ENCODE measurements around the gene PLIN4.

Gene PLIN4

DNA sequence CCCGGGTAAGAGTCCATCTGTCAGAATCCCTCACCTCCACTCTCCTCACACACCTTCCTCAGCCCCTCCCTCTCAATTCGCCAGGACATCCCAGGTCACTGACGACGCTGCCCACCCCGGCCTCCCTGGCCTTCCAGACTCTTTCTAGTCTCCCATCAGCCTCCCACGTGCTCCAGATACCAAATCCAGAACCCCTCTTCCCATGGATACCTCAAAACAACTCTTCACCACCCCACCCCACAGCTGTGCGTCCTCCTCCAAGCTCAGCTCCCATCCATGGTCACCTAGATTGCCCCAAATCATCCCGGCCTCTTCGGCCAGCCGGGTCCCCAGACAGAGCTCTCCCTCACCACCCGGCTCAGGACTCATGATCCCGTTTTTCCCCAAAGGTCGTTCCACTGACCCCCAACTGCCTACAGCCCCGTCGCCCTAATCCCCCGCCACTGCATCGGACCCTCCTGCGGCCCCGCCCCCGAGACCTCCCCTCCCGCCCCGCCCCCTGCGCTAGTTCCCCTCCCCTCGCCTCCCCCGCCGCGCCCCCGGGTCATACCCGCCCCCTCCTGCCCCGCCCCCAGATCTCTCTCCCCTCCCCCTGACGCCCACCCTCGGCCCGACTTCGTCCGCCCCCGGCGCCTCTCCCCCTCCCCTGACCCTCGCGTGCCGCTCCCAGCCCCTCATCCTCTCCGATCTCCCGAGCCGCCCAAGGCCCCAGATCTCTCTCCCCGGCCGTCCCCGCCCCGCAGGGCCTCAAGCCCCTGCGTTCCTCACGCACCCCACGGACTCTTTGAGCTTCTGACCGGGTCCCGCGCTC lies 61.2 kb downstream of the PLIN4 start:
- TF ChIP-seq, protein P1, sequence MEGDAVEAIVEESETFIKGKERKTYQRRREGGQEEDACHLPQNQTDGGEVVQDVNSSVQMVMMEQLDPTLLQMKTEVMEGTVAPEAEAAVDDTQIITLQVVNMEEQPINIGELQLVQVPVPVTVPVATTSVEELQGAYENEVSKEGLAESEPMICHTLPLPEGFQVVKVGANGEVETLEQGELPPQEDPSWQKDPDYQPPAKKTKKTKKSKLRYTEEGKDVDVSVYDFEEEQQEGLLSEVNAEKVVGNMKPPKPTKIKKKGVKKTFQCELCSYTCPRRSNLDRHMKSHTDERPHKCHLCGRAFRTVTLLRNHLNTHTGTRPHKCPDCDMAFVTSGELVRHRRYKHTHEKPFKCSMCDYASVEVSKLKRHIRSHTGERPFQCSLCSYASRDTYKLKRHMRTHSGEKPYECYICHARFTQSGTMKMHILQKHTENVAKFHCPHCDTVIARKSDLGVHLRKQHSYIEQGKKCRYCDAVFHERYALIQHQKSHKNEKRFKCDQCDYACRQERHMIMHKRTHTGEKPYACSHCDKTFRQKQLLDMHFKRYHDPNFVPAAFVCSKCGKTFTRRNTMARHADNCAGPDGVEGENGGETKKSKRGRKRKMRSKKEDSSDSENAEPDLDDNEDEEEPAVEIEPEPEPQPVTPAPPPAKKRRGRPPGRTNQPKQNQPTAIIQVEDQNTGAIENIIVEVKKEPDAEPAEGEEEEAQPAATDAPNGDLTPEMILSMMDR (IDR thresholded peaks at IDR 0.05; ENCODE audit: extremely low read depth, insufficient read depth, missing control alignments): no peak
- peak; percentile 88 for DNase-seq (ENCODE audit: low spot score)
- in situ Hi-C loops (cut with MboI; ENCODE audit: low pct_unique_long_range_greater_than_20kb, low sequenced_read_pairs, unreplicated experiment): no loop called here

DNA sequence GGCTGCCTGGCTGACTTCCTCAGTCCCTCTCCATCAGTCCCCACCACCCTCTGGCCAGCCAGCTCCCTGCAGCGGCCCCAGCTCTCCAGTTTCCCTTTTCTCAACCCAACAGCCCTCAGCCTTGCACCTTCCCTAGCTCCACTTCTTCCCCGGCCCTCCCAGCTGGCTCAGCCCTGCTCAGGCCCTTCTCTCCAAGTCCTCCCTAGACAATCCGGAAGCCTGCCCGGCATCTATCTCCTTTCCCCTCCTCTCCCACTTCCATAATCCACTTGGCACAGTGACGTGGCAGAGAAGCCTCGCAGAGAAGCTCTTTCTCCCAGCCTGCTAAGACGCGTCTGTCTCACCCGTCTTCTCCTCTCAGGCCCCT lies 61.8 kb downstream of the PLIN4 start:
- DNase-seq (ENCODE audit: low spot score): no peak
- in situ Hi-C loops (cut with MboI; ENCODE audit: low pct_unique_long_range_greater_than_20kb, low sequenced_read_pairs, unreplicated experiment): no loop called here
- TF ChIP-seq, protein P1 (IDR thresholded peaks at IDR 0.05; ENCODE audit: extremely low read depth, insufficient read depth, missing control alignments): no peak

DNA sequence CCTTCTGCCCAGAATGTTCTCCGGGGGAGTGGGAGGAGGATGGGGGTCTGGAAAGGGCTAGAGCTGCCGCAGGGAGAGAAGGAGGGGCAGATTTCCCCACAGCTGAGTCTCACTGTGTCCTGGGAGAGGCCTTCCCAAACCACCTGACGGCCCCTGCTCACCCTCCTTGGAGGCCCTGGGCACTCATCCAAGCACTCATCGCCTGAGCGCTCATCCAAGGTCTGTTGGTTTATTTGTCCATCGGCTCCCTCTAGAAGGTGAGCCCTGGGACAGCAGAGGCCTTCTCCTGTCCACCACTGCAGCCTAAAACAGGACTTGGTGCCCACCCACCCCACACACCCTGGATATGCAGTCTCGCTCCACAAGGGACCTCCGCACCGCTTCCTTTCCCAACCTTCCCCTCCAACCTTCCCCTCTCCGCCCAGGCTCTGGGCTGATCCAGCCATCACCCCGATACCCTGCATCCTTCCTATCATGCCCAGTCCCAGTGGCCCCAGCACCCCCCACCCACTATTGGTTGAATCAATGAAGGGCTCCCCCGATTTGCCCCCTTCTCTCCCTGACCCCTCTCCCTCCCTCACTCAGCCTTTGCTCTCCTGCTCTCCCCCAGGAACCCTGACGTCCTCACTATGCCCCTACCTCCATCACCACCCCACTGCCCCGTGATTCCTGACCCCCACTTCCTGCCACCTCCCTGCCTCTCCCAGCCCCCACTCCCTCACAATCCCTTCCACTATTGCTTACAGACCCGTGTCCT lies 62.4 kb downstream of the PLIN4 start:
- TF ChIP-seq, protein P1 (IDR thresholded peaks at IDR 0.05; ENCODE audit: extremely low read depth, insufficient read depth, missing control alignments): no peak
- in situ Hi-C loops (cut with MboI; ENCODE audit: low pct_unique_long_range_greater_than_20kb, low sequenced_read_pairs, unreplicated experiment): no loop called here
- DNase-seq (ENCODE audit: low spot score): no peak

DNA sequence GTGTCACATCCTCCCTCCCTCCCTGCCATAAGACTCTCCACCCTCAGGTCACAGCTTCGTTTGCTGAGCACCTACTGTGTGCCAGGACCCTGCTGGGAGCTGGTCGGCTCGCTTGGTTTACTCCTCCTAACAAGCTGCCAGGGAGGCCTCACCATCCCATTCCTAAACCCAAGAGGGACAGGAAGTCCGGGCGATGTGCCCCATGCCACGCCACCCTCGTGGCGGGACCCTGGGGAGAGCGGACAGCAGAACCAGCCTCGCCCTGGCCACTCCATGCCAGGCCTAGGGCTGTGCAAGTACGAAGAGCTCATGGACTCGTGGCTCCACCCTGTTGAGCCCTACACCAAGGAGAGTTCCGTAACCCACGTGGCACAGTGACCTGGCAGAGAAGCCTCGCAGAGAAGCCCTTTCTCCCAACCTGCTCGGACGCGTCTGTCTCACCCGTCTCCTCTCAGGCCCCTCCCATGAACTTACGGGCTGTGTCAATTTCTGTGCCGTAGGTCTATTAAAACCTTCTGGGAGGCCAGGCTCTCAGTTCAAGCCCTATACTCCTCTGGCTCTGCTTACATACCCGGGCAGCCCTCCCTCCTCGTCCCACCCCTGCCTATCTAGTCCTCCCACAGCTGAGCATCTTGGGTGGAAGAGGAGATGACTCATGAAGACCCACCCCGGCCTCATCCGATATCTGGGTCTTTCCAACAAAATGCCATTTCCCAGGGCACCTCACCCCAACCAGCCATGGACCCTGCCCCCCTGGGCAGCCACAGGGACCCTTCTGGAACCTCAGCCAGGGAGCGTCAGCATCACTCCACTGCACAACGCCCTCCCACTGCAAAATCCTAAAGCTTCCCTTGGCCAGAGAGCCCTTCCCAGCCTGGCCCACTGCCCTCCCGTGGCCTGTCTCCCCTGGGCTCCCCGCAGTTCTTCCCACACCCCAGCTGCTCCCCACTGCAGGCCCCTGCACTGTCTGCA lies 63.3 kb downstream of the PLIN4 start:
- DNase-seq (ENCODE audit: low spot score): no peak
- TF ChIP-seq, protein P1 (IDR thresholded peaks at IDR 0.05; ENCODE audit: extremely low read depth, insufficient read depth, missing control alignments): no peak
- in situ Hi-C loops (cut with MboI; ENCODE audit: low pct_unique_long_range_greater_than_20kb, low sequenced_read_pairs, unreplicated experiment): no loop called here

DNA sequence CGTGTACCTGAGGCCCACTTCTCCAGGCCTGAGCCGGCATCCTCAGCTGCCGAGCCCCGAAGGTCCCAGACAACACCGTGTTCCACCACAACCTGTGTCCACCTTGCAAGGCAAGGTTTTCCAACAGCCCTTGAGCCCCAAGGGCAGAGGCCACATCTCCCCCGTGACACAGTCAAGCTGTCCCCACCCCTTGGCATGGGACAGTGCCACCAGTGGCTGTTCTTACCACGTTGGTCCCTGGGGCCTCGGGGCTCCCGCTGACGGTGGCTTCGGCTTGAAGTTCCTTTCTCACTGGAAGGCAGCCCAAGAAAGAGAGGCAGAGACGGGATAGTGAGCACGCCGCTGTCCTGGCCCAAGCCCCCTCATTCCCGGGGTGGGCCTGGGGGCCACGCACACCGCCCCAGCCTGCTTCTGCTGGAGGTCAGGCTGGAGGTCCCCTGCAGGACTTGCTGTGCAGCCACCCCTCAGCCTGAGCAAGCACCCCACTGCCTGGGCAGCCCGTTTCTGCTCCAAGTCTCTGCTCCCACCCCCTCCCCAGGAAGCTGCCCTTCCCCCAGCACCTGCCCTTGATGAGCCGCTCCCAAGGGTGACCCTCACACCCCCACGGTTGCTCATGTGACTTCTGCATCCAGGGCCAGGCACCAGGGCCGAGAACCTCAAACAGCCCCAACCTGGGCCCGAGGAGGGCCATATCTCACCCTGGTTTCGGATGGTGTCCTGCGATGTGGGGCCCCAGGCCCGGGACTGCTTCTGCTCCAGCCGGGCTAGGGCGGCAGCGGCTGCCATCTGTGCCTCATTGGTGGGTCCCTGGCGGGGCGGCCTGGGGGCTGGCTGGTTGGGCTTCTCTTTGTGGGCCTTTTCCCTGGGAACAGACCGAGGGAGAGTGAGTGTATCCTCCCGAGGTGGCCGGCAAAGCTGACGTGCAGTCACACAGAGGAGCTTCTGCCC lies 64.8 kb downstream of the PLIN4 start:
- no peak for DNase-seq (ENCODE audit: low spot score)
- TF ChIP-seq, protein P1 (IDR thresholded peaks at IDR 0.05; ENCODE audit: extremely low read depth, insufficient read depth, missing control alignments): no peak
- in situ Hi-C loops (cut with MboI; ENCODE audit: low pct_unique_long_range_greater_than_20kb, low sequenced_read_pairs, unreplicated experiment): no loop called here

Measured in GM13977 (cell line).